ENCODE measurements around the gene HBE1.
"Not testable (repeated sequence)": the region's sequence is repeated elsewhere in the genome, so short reads cannot be mapped to it uniquely, and the experiment has no call there.

HBE1 gene

GRCh38 chr11:5284637-5285036, 14.9 kb upstream of the HBE1 start:
- no peak for DNase-seq

GRCh38 chr11:5283882-5284281, 14.1 kb upstream of the HBE1 start:
- no peak for DNase-seq

- no peak for DNase-seq
Observed at GRCh38 chr11:5283086-5283485, 13.3 kb upstream of the HBE1 start.

GRCh38 chr11:5282628-5283027, 12.9 kb upstream of the HBE1 start:
- no peak for DNase-seq

- DNase-seq, result no peak
Observed at GRCh38 chr11:5281596-5281995, 11.9 kb upstream of the HBE1 start.

- DNase-seq, result peak; percentile 95 to 97
Observed at GRCh38 chr11:5280582-5281102, 10.9 kb upstream of the HBE1 start.

GRCh38 chr11:5279471-5280090, 9.8 kb upstream of the HBE1 start:
- DNase-seq, result no peak

- DNase-seq, result no peak
Observed at GRCh38 chr11:5277807-5278382, 8.2 kb upstream of the HBE1 start.

- DNase-seq, result no peak
Observed at GRCh38 chr11:5276697-5277096, 7.0 kb upstream of the HBE1 start.

- no peak for DNase-seq
Observed at GRCh38 chr11:5275369-5276110, 5.8 kb upstream of the HBE1 start.

GRCh38 chr11:5274395-5274794, 4.7 kb upstream of the HBE1 start:
- no peak for DNase-seq

GRCh38 chr11:5272395-5273017, 2.8 kb upstream of the HBE1 start:
- DNase-seq, result no peak

GRCh38 chr11:5267033-5267563, 2.6 kb downstream of the HBE1 start:
- no peak for DNase-seq

GRCh38 chr11:5266609-5267008, 3.1 kb downstream of the HBE1 start:
- no peak for DNase-seq

- no peak for DNase-seq
Observed at GRCh38 chr11:5265832-5266231, 3.9 kb downstream of the HBE1 start.

- no peak for DNase-seq
Observed at GRCh38 chr11:5258543-5259262, 11.0 kb downstream of the HBE1 start.

GRCh38 chr11:5257296-5257695, 12.4 kb downstream of the HBE1 start:
- DNase-seq, result no peak

- not testable (repeated sequence) for DNase-seq
Observed at GRCh38 chr11:5254646-5255413, 14.9 kb downstream of the HBE1 start, which contains the start of gene HBG2. Gene HBG2, minus strand, starts transcription at chr11:5254781. Its CDS starts 53 bp downstream, at chr11:5254728.

GRCh38 chr11:5254023-5254422, 15.7 kb downstream of the HBE1 start:
- DNase-seq, result not testable (repeated sequence)

GRCh38 chr11:5253440-5253839, 16.3 kb downstream of the HBE1 start:
- not testable (repeated sequence) for DNase-seq

- DNase-seq, result no peak
Observed at GRCh38 chr11:5252919-5253265, 16.9 kb downstream of the HBE1 start.
